Fibroblast of lung (primary cell): ENCODE measurements around the gene ARHGEF10L. TPM values are rescaled to one million over a fixed set of nuclear protein-coding genes. Genes with fewer than 3 reads are reported as not detected.

Experiments used
- DNase-seq, 2 donors: peaks; one replicate each; pipeline versions ENCODE4 v3.0.0 to v3.0.0-alpha.2; 2010; ENCODE audit warnings: low read depth in 2 of 2
- H2AFZ ChIP-seq: 2 replicates; pipeline ENCODE4 v1.5.1; 2012; ENCODE audit warnings: low read length, control low read depth, inconsistent platforms
- H3K27ac ChIP-seq: 2 replicates; pipeline ENCODE4 v1.5.1; 2011; ENCODE audit warnings: low read length, control low read depth; ENCODE audit not compliant: insufficient read depth
- H3K27me3 ChIP-seq: 2 replicates; pipeline ENCODE4 v1.5.1; 2011; ENCODE audit warnings: mild to moderate bottlenecking, low read length; ENCODE audit not compliant: control insufficient read depth, insufficient read depth
- H3K36me3 ChIP-seq: 2 replicates; pipeline ENCODE4 v1.5.1; 2011; ENCODE audit warnings: low read length; ENCODE audit not compliant: control insufficient read depth, insufficient read depth
- H3K4me1 ChIP-seq: 2 replicates; pipeline ENCODE4 v1.5.1; 2011; ENCODE audit warnings: low read length; ENCODE audit not compliant: control insufficient read depth, insufficient read depth; ENCODE audit errors: extremely low read depth
- H3K4me2 ChIP-seq: 2 replicates; pipeline ENCODE4 v1.5.1; 2011; ENCODE audit warnings: low read length, control low read depth; ENCODE audit not compliant: insufficient read depth; ENCODE audit errors: extremely low read depth
- H3K4me3 ChIP-seq, 4 experiments: fragments of 200-600 bp in 1 of 4; sonication (generic) in 1 of 4; replicated peaks in 1 of 4; 2 replicates each; pipeline ENCODE4 v1.5.1; 2011 to 2016; ENCODE audit warnings: low read length in 4 of 4, low read depth in 3 of 4, mild to moderate bottlenecking in 3 of 4, control low read depth in 2 of 4, inconsistent platforms in 1 of 4, mixed read lengths in 1 of 4; ENCODE audit not compliant: insufficient read depth in 1 of 4; ENCODE audit errors: control extremely low read depth in 1 of 4
- H3K79me2 ChIP-seq: 2 replicates; pipeline ENCODE4 v1.5.1; 2012; ENCODE audit warnings: mild to moderate bottlenecking, low read length, inconsistent platforms; ENCODE audit not compliant: control insufficient read depth, insufficient read depth
- H3K9ac ChIP-seq: 2 replicates; pipeline ENCODE4 v1.5.1; 2011; ENCODE audit warnings: mild to moderate bottlenecking, low read length, control low read depth; ENCODE audit not compliant: insufficient read depth
- H3K9me3 ChIP-seq: 2 replicates; pipeline ENCODE4 v1.5.1; 2012; ENCODE audit warnings: low read depth, low read length; ENCODE audit not compliant: control insufficient read depth, insufficient read depth
- H4K20me1 ChIP-seq: 2 replicates; pipeline ENCODE4 v1.5.1; 2011; ENCODE audit warnings: low read length; ENCODE audit not compliant: control insufficient read depth, insufficient read depth; ENCODE audit errors: extremely low read depth
- CTCF ChIP-seq, 2 donors: IDR thresholded peaks in 1 of 2; conservative IDR thresholded peaks in 1 of 2; 1 replicate in 1 of 2; 2 replicates in 1 of 2; pipeline ENCODE4 v1.5.1; 2011 to 2012; ENCODE audit warnings: low read length in 2 of 2, control low read depth in 1 of 2, inconsistent platforms in 1 of 2, low read depth in 1 of 2, mild to moderate bottlenecking in 1 of 2
- EZH2 ChIP-seq: IDR thresholded peaks from 2 replicates; pipeline ENCODE4 v1.5.1; 2012; ENCODE audit warnings: low read length, control low read depth, mild to moderate bottlenecking; ENCODE audit errors: missing control alignments
- polyA plus RNA-seq, 2 donors: library from polyadenylated mRNA; depleted of rRNA in 1 of 2; stranded (reverse) in 1 of 2; unstranded in 1 of 2; fragments of >200 nt; gene quantifications; 2 replicates each; pipeline ENCODE4 v1.2.1, GENCODE V29; 2011 to 2012; ENCODE audit warnings: missing spikeins in 1 of 2
- total RNA-seq: library from RNA; depleted of rRNA; stranded (reverse); fragments of >200 nt; gene quantifications from 2 replicates; pipeline ENCODE4 v1.2.1, GENCODE V29; 2014

ARHGEF10L gene
- total and polyA plus RNA-seq, 2 donors (not counting 1 experiment from before 2014, with no cell fraction given), result 11.2 to 24.3 TPM

GRCh38 chr1:17658837-17659236 is 119.3 kb downstream of the ARHGEF10L start:
- TF ChIP-seq EZH2, result no peak
- TF ChIP-seq CTCF (conservative IDR thresholded peaks at IDR 0.05 in 1 of 2, IDR thresholded peaks at IDR 0.05 in 1 of 2; ENCODE audit: low read depth in 1 of 2, low read length in 2 of 2), result no peak
- no peak for DNase-seq
- no peaks in the 10 kb centered on the region for H3K79me2 ChIP-seq

GRCh38 chr1:17661546-17662157 is 122.2 kb downstream of the ARHGEF10L start:
- Histone ChIP-seq H3K9ac (no peak overlapping the region), H3K27ac (no peak overlapping the region), H3K4me2 (no peak overlapping the region), H3K27me3 (no peaks in the 10 kb centered on the region), H3K79me2 (no peaks in the 10 kb centered on the region), H2AFZ (no peak overlapping the region), H4K20me1 (no peaks in the 10 kb centered on the region), H3K4me3 (no peak overlapping the region), H3K36me3 (peaks cover 14% of the 10 kb centered on the region), H3K9me3 (no peaks in the 10 kb centered on the region), H3K4me1 (no peaks in the 10 kb centered on the region)
- peak; percentile 30 to 54 for DNase-seq
- TF ChIP-seq CTCF (conservative IDR thresholded peaks at IDR 0.05 in 1 of 2, IDR thresholded peaks at IDR 0.05 in 1 of 2; ENCODE audit: low read depth in 1 of 2, low read length in 2 of 2) (peak; percentile 83 to 90), EZH2 (no peak)

More at GRCh38 chr1:17658837-17659236, 119.3 kb downstream of the ARHGEF10L start:
- H3K4me1 ChIP-seq, result no peaks in the 10 kb centered on the region
- H3K4me2 ChIP-seq, result no peak overlapping the region
- no peaks in the 10 kb centered on the region for H3K9me3 ChIP-seq
- H2AFZ ChIP-seq, result no peak overlapping the region
- no peak overlapping the region for H3K4me3 ChIP-seq
- no peak overlapping the region for H3K27ac ChIP-seq
- H3K9ac ChIP-seq, result no peak overlapping the region
- peaks cover 10% of the 10 kb centered on the region for H3K36me3 ChIP-seq
- H4K20me1 ChIP-seq, result no peaks in the 10 kb centered on the region
- no peaks in the 10 kb centered on the region for H3K27me3 ChIP-seq

GRCh38 chr1:17662296-17662695 is 122.8 kb downstream of the ARHGEF10L start:
- no peaks in the 10 kb centered on the region for H4K20me1 ChIP-seq
- H3K36me3 ChIP-seq, result peaks cover 11% of the 10 kb centered on the region
- H2AFZ ChIP-seq, result no peak overlapping the region
- no peak overlapping the region for H3K4me3 ChIP-seq
- no peak for TF ChIP-seq CTCF (conservative IDR thresholded peaks at IDR 0.05 in 1 of 2, IDR thresholded peaks at IDR 0.05 in 1 of 2; ENCODE audit: low read depth in 1 of 2, low read length in 2 of 2)
- no peak for TF ChIP-seq EZH2
- no peaks in the 10 kb centered on the region for H3K79me2 ChIP-seq
- no peak overlapping the region for H3K9ac ChIP-seq
- H3K4me1 ChIP-seq, result no peaks in the 10 kb centered on the region
- H3K9me3 ChIP-seq, result no peaks in the 10 kb centered on the region
- no peak overlapping the region for H3K27ac ChIP-seq
- no peak for DNase-seq
- no peak overlapping the region for H3K4me2 ChIP-seq
- H3K27me3 ChIP-seq, result no peaks in the 10 kb centered on the region
